Activated CD4-positive, alpha-beta T cell treated with anti-CD3 and anti-CD28 coated beads, Interleukin-2, amount 10 ng/mL, durations not matched to agents 7 days and 5 days (primary cell): ENCODE data around the gene KCNMA1. TPM values are rescaled to one million over a fixed set of nuclear protein-coding genes. Genes with fewer than 3 reads are reported as not detected.

ENCODE experiments used
- CTCF ChIA-PET: fragments of 350-600 bp; sonication (Branson Sonifier 250); formaldehyde crosslinking; loops from one replicate; lab custom pipeline; 2021; ENCODE audit warnings: antibody characterized with exemption; lab: Charles Lee
- POLR2A ChIA-PET: fragments of 350-600 bp; sonication (Branson Sonifier 250); formaldehyde crosslinking; loops from one replicate; lab custom pipeline; 2021; ENCODE audit warnings: antibody characterized with exemption; lab: Charles Lee
- DNase-seq: peaks from one replicate; pipeline ENCODE4 v3.0.0-alpha.2; 2020
- H3K27ac Mint-ChIP-seq: one replicate; pipeline ENCODE4 v1.8.0; 2021; ENCODE audit warnings: mild to moderate bottlenecking, moderate library complexity, mixed read lengths
- H3K27me3 Mint-ChIP-seq: one replicate; pipeline ENCODE4 v1.8.0; 2021; ENCODE audit warnings: mixed read lengths
- H3K36me3 Mint-ChIP-seq: one replicate; pipeline ENCODE4 v1.8.0; 2021; ENCODE audit warnings: low read depth, mixed read lengths
- H3K4me1 Mint-ChIP-seq: one replicate; pipeline ENCODE4 v1.8.0; 2021; ENCODE audit warnings: mixed read lengths
- H3K4me3 Mint-ChIP-seq: one replicate; pipeline ENCODE4 v1.8.0; 2021; ENCODE audit warnings: mild to moderate bottlenecking, moderate library complexity, mixed read lengths
- H3K9me3 Mint-ChIP-seq: one replicate; pipeline ENCODE4 v1.8.0; 2021; ENCODE audit warnings: mixed read lengths
- total RNA-seq, 2 experiments: library from RNA; stranded (reverse); gene quantifications; one replicate each; pipeline ENCODE4 v1.2.3, GENCODE V29; 2021

Gene KCNMA1
- total RNA-seq, 2 experiments from 2014 or later = not detected

DNA sequence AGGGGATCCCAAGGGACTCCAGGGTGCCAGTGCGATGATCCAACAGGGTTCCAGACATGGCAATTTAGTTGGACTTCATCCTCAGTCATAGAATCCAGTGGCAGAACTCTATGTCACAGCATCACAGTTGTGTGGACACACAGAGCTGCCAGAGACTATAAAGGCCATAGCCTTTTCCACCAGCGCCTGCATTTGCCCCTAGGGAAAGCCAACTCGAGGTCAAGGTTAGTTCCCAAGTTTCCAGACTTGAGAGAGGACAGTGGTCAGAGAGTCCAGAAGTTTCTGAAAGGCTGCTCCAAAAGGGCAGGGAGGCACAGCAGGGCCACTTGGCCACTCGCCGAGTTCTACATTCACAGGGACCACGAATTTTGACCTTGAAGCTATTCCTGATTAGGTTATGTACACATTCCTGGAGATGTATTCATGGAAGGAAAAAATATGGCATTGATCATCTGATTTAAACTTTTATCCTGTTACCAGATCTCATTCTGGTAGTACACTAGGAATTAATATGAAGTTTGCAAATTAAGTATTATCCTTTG, 170.1 kb downstream of the KCNMA1 start:
- no peaks in the 10 kb centered on the region for H3K4me1 Mint-ChIP-seq
- H3K4me3 Mint-ChIP-seq = no peak overlapping the region
- ChIA-PET CTCF (no interaction called here), POLR2A (no interaction called here)
- no peaks in the 10 kb centered on the region for H3K36me3 Mint-ChIP-seq
- no peaks in the 10 kb centered on the region for H3K9me3 Mint-ChIP-seq
- H3K27ac Mint-ChIP-seq = no peak overlapping the region
- no peak for DNase-seq
- H3K27me3 Mint-ChIP-seq = no peaks in the 10 kb centered on the region

- CTCF ChIA-PET = no interaction called here
- DNase-seq = no peak
- Mint-ChIP-seq H3K36me3 (no peaks in the 10 kb centered on the region), H3K4me3 (no peak overlapping the region), H3K27me3 (no peaks in the 10 kb centered on the region), H3K4me1 (no peaks in the 10 kb centered on the region), H3K27ac (no peak overlapping the region), H3K9me3 (no peaks in the 10 kb centered on the region)
- POLR2A ChIA-PET = no interaction called here
These were observed 173.5 kb downstream of the KCNMA1 start for GRCh38 chr10:77463967-77464745.

GRCh38 chr10:77463499-77463898, 174.1 kb downstream of the KCNMA1 start:
- H3K36me3 Mint-ChIP-seq = no peaks in the 10 kb centered on the region
- ChIA-PET CTCF (no interaction called here), POLR2A (no interaction called here)
- no peaks in the 10 kb centered on the region for H3K9me3 Mint-ChIP-seq
- no peaks in the 10 kb centered on the region for H3K27me3 Mint-ChIP-seq
- no peak overlapping the region for H3K4me3 Mint-ChIP-seq
- no peak for DNase-seq
- no peaks in the 10 kb centered on the region for H3K4me1 Mint-ChIP-seq
- H3K27ac Mint-ChIP-seq = no peak overlapping the region

- ChIA-PET POLR2A (no interaction called here), CTCF (no interaction called here)
- DNase-seq = no peak
- Mint-ChIP-seq H3K9me3 (no peaks in the 10 kb centered on the region), H3K4me3 (no peak overlapping the region), H3K27ac (no peak overlapping the region), H3K4me1 (no peaks in the 10 kb centered on the region), H3K36me3 (no peaks in the 10 kb centered on the region), H3K27me3 (no peaks in the 10 kb centered on the region)
These were observed 175.8 kb downstream of the KCNMA1 start for GRCh38 chr10:77461636-77462296.

DNA sequence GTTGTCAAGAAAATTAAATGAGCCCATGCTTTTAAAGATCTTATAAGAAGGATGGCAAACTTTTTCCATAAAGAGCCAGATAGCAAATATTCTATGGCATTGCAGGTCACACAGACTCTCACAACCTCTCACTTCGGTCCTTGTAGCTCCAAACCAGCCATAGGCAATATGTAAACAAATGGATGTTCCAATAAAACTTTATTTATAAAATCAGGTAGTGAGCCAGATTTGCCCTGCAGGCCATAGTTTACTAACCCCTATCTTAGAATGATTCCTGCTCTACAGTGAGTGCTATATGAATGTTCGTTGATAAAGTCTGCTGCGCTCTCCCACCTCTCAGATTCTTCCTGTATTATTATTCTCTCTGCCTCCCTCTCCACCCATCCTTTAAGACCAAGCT, 177.7 kb downstream of the KCNMA1 start:
- ChIA-PET POLR2A (no interaction called here), CTCF (no interaction called here)
- H3K4me3 Mint-ChIP-seq = no peak overlapping the region
- H3K27ac Mint-ChIP-seq = no peak overlapping the region
- no peaks in the 10 kb centered on the region for H3K9me3 Mint-ChIP-seq
- no peaks in the 10 kb centered on the region for H3K27me3 Mint-ChIP-seq
- H3K36me3 Mint-ChIP-seq = no peaks in the 10 kb centered on the region
- no peak for DNase-seq
- H3K4me1 Mint-ChIP-seq = no peaks in the 10 kb centered on the region

DNA sequence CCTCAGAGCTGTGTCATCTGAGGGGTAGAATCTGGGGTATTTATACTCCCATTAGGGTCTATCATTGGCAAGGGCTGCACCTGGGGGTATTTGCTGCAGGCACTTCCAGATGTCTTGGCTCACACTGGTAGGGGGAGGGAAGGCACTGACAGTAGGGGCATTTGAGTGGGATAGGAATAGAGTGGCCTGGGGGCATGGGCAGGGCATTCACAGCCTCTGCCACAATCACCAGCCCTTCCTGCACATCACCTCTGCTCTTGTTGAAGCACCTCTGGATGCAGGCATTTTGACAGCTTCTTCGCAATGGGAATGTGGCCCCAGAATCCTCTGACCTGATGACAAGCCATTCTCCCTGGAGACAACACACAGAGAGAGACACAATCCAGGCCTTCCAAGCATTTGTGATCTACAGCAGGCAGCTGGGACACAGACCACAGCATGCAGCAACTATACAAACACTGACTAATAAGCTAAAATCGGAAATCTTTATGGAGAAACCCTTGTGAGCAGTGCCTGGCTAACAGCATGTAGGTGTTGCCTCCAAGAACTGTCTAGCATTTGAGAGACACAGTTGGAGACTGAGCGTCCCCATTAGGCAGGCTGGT, 178.5 kb downstream of the KCNMA1 start:
- POLR2A ChIA-PET = no interaction called here

GRCh38 chr10:77457721-77458120, 179.9 kb downstream of the KCNMA1 start:
- ChIA-PET POLR2A (no interaction called here), CTCF (no interaction called here)
- H3K4me1 Mint-ChIP-seq = no peaks in the 10 kb centered on the region
- no peak overlapping the region for H3K4me3 Mint-ChIP-seq
- H3K36me3 Mint-ChIP-seq = no peaks in the 10 kb centered on the region
- no peaks in the 10 kb centered on the region for H3K27me3 Mint-ChIP-seq
- no peak for DNase-seq
- no peaks in the 10 kb centered on the region for H3K9me3 Mint-ChIP-seq
- H3K27ac Mint-ChIP-seq = no peak overlapping the region

More for the DNA sequence above, 178.5 kb downstream of the KCNMA1 start:
- Mint-ChIP-seq H3K27ac (no peak overlapping the region), H3K36me3 (no peaks in the 10 kb centered on the region), H3K4me1 (no peaks in the 10 kb centered on the region), H3K4me3 (no peak overlapping the region), H3K27me3 (no peaks in the 10 kb centered on the region), H3K9me3 (no peaks in the 10 kb centered on the region)
- no peak for DNase-seq
- CTCF ChIA-PET = no interaction called here

GRCh38 chr10:77457266-77457665, 180.3 kb downstream of the KCNMA1 start:
- no peaks in the 10 kb centered on the region for H3K36me3 Mint-ChIP-seq
- H3K27ac Mint-ChIP-seq = no peak overlapping the region
- no peak overlapping the region for H3K4me3 Mint-ChIP-seq
- POLR2A ChIA-PET = no interaction called here
- CTCF ChIA-PET = no interaction called here
- DNase-seq = no peak
- no peaks in the 10 kb centered on the region for H3K4me1 Mint-ChIP-seq
- no peaks in the 10 kb centered on the region for H3K27me3 Mint-ChIP-seq
- no peaks in the 10 kb centered on the region for H3K9me3 Mint-ChIP-seq

- Mint-ChIP-seq H3K4me1 (no peaks in the 10 kb centered on the region), H3K27me3 (no peaks in the 10 kb centered on the region), H3K27ac (no peak overlapping the region), H3K4me3 (no peak overlapping the region), H3K9me3 (no peaks in the 10 kb centered on the region), H3K36me3 (no peaks in the 10 kb centered on the region)
- DNase-seq = no peak
- POLR2A ChIA-PET = no interaction called here
- CTCF ChIA-PET = no interaction called here
These were observed 181.2 kb downstream of the KCNMA1 start for GRCh38 chr10:77456414-77456813.

GRCh38 chr10:77455561-77455960, 182.0 kb downstream of the KCNMA1 start:
- Mint-ChIP-seq H3K27ac (no peak overlapping the region), H3K4me1 (no peaks in the 10 kb centered on the region), H3K4me3 (no peak overlapping the region), H3K9me3 (no peaks in the 10 kb centered on the region), H3K36me3 (no peaks in the 10 kb centered on the region), H3K27me3 (no peaks in the 10 kb centered on the region)
- CTCF ChIA-PET = no interaction called here
- no peak for DNase-seq
- POLR2A ChIA-PET = no interaction called here

GRCh38 chr10:77452952-77453564, 184.6 kb downstream of the KCNMA1 start:
- POLR2A ChIA-PET = no interaction called here
- CTCF ChIA-PET = no interaction called here
- Mint-ChIP-seq H3K27ac (no peak overlapping the region), H3K9me3 (no peaks in the 10 kb centered on the region), H3K36me3 (no peaks in the 10 kb centered on the region), H3K4me1 (no peaks in the 10 kb centered on the region), H3K4me3 (no peak overlapping the region), H3K27me3 (no peaks in the 10 kb centered on the region)
- DNase-seq = no peak

DNA sequence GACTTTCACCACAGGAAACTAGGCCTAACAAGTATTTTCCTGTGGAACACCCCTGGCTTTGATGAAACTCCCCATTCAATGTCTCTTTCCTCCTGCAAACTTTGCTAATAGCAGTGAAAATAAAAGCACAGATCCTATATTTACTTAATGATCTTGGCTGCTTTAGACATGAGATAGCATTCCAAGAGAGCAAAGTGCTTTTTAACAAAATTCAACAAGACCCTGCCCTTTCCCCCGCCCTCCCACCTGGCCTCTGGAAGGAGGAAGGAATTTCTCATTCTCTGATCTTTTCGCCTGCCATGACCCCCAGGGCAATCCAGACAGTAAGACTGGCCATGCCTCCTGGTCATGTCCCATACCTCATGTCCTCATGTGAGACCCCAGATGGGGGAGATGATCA, 185.7 kb downstream of the KCNMA1 start:
- Mint-ChIP-seq H3K36me3 (no peaks in the 10 kb centered on the region), H3K9me3 (no peaks in the 10 kb centered on the region), H3K4me1 (no peaks in the 10 kb centered on the region), H3K27ac (no peak overlapping the region), H3K27me3 (no peaks in the 10 kb centered on the region), H3K4me3 (no peak overlapping the region)
- POLR2A ChIA-PET = no interaction called here
- DNase-seq = no peak
- CTCF ChIA-PET = no interaction called here

- CTCF ChIA-PET = no interaction called here
- Mint-ChIP-seq H3K36me3 (no peaks in the 10 kb centered on the region), H3K4me1 (no peaks in the 10 kb centered on the region), H3K27ac (no peak overlapping the region), H3K9me3 (no peaks in the 10 kb centered on the region), H3K4me3 (no peak overlapping the region), H3K27me3 (no peaks in the 10 kb centered on the region)
- POLR2A ChIA-PET = no interaction called here
- DNase-seq = no peak
These were observed 189.4 kb downstream of the KCNMA1 start for GRCh38 chr10:77448226-77448625.
